ENCODE data around the gene UTF1. TPM values are rescaled to one million over a fixed set of nuclear protein-coding genes. Genes with fewer than 3 reads are reported as not detected.

Gene UTF1
- total RNA-seq, 2 experiments from 2014 or later, result not detected

- no peak overlapping the region for H3K4me3 ChIP-seq (ENCODE audit: low read depth, low read length, poor library complexity, severe bottlenecking)
- no TSS peak for BruUV-seq (replicated peaks)
- no peaks in the 10 kb centered on the region for H3K79me2 ChIP-seq (ENCODE audit: insufficient read depth, low read depth, low read length)
Observed at GRCh38 chr10:133198621-133199487, 31.2 kb upstream of the UTF1 start.

DNA sequence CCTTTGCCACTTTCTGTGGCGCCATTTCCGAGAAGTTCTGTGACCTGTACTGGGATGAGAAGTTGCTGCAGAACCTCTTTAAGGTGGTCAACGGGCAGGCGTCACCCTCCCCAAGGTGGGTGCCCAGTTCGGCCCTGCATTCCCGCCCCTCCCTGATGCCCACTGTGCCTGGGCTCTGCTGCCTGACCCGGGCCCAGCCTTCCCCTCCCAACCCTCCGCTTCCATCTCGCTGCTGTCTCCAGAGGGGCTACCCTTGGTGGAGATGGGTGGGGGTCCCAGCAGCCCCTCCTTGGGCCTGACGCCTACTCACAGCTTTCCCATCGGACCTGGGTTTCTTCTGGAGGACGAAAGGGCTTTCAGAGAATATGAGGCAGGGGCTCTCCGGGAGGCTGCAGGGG lies 30.5 kb upstream of the UTF1 start:
- H3K4me3 ChIP-seq (ENCODE audit: low read depth, low read length, poor library complexity, severe bottlenecking), result no peak overlapping the region
- H3K27ac ChIP-seq (ENCODE audit: low read depth, low read length, poor library complexity, severe bottlenecking), result no peak overlapping the region
- no peaks in the 10 kb centered on the region for H3K36me3 ChIP-seq (ENCODE audit: insufficient read depth, low read length)
- H4K20me1 ChIP-seq (ENCODE audit: insufficient read depth, low read length), result no peaks in the 10 kb centered on the region
- ChIA-PET CTCF (ENCODE audit: unreplicated experiment) (no interaction called here), POLR2A (no interaction called here)
- H2AFZ ChIP-seq (ENCODE audit: low read length), result no peak overlapping the region
- no peak for TF ChIP-seq CTCF (conservative IDR thresholded peaks at IDR 0.05; ENCODE audit: low read length)
- no peak for TF ChIP-seq EZH2phosphoT487 (IDR thresholded peaks at IDR 0.05; ENCODE audit: borderline replicate concordance, low read depth, low read length)
- no peak for DNase-seq (ENCODE audit: low spot score)
- no TSS peak for BruUV-seq (replicated peaks)
- H3K9me3 ChIP-seq (ENCODE audit: low read length), result no peaks in the 10 kb centered on the region
- intact Hi-C loops (cut with micrococcal nuclease; ENCODE audit: unreplicated experiment), result no loop called here
- no peaks in the 10 kb centered on the region for H3K4me1 ChIP-seq (ENCODE audit: insufficient read depth, low read length, poor library complexity, severe bottlenecking)
- H3K4me2 ChIP-seq (ENCODE audit: low read length), result no peak overlapping the region
- no peaks in the 10 kb centered on the region for H3K79me2 ChIP-seq (ENCODE audit: insufficient read depth, low read depth, low read length)
- H3K9me2 ChIP-seq (ENCODE audit: insufficient read depth, low read length), result no peaks in the 10 kb centered on the region

More at GRCh38 chr10:133198621-133199487, 31.2 kb upstream of the UTF1 start:
- no peaks in the 10 kb centered on the region for H3K36me3 ChIP-seq (ENCODE audit: insufficient read depth, low read length)
- no peak for TF ChIP-seq EZH2phosphoT487 (IDR thresholded peaks at IDR 0.05; ENCODE audit: borderline replicate concordance, low read depth, low read length)
- intact Hi-C loops (cut with micrococcal nuclease; ENCODE audit: unreplicated experiment), result no loop called here
- no peaks in the 10 kb centered on the region for H3K4me1 ChIP-seq (ENCODE audit: insufficient read depth, low read length, poor library complexity, severe bottlenecking)
- no peaks in the 10 kb centered on the region for H3K9me2 ChIP-seq (ENCODE audit: insufficient read depth, low read length)
- no peak overlapping the region for H3K4me2 ChIP-seq (ENCODE audit: low read length)
- no peak for DNase-seq (ENCODE audit: low spot score)
- POLR2A ChIA-PET, result interaction anchor here (0.6 kb wide), 1 partner anchor 92 kb away, joined by 3 read pairs; no protein-coding TSS in a partner anchor
- no peaks in the 10 kb centered on the region for H3K9me3 ChIP-seq (ENCODE audit: low read length)
- no peak overlapping the region for H2AFZ ChIP-seq (ENCODE audit: low read length)
- H4K20me1 ChIP-seq (ENCODE audit: insufficient read depth, low read length), result no peaks in the 10 kb centered on the region
- CTCF ChIA-PET (ENCODE audit: unreplicated experiment), result no interaction called here
- H3K27ac ChIP-seq (ENCODE audit: low read depth, low read length, poor library complexity, severe bottlenecking), result no peak overlapping the region

DNA sequence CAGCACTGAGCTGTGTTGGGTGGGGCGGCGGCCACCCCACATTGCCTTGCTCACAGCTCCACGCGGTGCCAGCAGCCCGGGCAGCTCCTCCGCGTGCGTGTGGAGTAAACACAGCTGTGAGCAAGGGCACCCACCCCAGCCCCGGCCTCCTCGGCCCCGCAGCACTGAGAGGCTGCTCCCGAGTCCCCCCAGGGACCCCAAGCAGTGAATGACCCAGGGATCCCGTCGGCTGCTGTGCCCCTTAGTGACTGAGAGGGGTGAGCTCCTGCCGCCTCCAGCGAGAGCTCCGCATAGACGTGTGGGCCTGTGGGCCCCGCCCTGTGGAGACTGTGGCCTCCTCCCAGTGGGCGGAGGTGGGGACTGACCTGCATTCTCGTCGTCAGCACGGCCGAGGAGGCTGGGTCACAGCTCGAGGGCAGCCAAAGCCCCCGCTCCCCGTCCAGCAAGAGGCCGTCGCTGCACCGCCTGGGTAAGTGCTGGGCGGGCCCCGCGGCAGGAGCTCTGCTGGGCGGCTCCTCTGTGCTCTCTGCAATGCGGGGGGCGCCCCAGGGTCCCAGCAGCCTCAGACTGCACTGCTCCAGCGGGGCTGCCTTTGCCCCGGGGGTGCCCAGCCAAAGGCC lies 29.9 kb upstream of the UTF1 start:
- H3K79me2 ChIP-seq (ENCODE audit: insufficient read depth, low read depth, low read length), result no peaks in the 10 kb centered on the region
- H3K27ac ChIP-seq (ENCODE audit: low read depth, low read length, poor library complexity, severe bottlenecking), result no peak overlapping the region
- H3K9me2 ChIP-seq (ENCODE audit: insufficient read depth, low read length), result no peaks in the 10 kb centered on the region
- H4K20me1 ChIP-seq (ENCODE audit: insufficient read depth, low read length), result no peaks in the 10 kb centered on the region
- no peak overlapping the region for H3K4me2 ChIP-seq (ENCODE audit: low read length)
- no peak for DNase-seq (ENCODE audit: low spot score)
- CTCF ChIA-PET (ENCODE audit: unreplicated experiment), result no interaction called here
- no peak overlapping the region for H3K4me3 ChIP-seq (ENCODE audit: low read depth, low read length, poor library complexity, severe bottlenecking)
- BruUV-seq (replicated peaks), result no TSS peak
- no peaks in the 10 kb centered on the region for H3K9me3 ChIP-seq (ENCODE audit: low read length)
- H3K4me1 ChIP-seq (ENCODE audit: insufficient read depth, low read length, poor library complexity, severe bottlenecking), result no peaks in the 10 kb centered on the region
- H2AFZ ChIP-seq (ENCODE audit: low read length), result no peak overlapping the region
- TF ChIP-seq CTCF (conservative IDR thresholded peaks at IDR 0.05; ENCODE audit: low read length) (no peak), EZH2phosphoT487 (IDR thresholded peaks at IDR 0.05; ENCODE audit: borderline replicate concordance, low read depth, low read length) (no peak)
- H3K36me3 ChIP-seq (ENCODE audit: insufficient read depth, low read length), result no peaks in the 10 kb centered on the region
- intact Hi-C loops (cut with micrococcal nuclease; ENCODE audit: unreplicated experiment), result no loop called here
- POLR2A ChIA-PET, result no interaction called here

All from OCI-LY7 (cell line).